Measurements from ENCODE around the gene RGS11. TPM values are rescaled to one million over a fixed set of nuclear protein-coding genes. Genes with fewer than 3 reads are reported as not detected.

RGS11 gene
- total and polyA plus RNA-seq, 2 of the 4 experiments (the other 2 are of a cell fraction): under 0.01 to 0.48 TPM

DNA sequence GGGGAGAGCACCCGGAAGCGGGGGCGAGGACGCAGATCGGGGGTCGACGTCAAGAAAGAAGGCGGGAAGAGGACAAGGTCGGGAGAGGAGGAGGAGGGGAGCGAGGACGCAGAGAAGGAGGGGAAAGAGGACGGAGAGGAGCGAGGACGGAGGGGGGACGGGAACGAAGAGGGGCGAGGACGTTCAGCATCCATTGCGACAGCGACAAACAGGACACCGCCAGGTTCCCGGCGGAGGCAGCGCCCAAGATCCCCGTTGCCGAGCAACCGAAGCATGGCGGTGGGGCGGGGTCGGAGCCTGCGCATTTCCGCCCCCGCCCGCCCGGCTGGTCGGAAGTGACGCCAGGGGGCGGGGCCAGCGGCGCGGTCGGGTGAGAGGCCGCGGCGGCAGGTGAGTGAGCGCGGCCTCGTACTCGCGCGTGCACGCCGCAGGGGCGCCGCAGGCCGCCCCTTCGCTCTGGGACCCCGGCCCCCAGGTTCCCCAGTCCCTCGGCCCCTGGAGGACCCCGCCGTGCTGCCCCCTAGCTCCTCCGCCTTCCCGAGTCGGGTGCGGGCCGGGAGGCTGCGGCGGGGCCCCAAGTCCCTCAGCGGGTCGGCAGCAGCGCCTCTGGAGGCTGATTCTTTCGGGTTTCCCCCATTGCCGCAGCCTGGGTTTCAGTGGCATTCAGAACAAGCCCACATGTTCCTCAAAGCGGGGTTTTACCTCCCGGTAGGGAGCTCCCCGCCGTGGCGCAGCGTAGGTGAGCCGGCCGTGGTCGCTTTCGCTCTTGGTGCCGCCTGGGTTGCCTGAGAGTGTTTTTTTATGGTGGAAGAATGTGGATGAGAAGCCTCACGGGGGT, 41.1 kb downstream of the RGS11 start, which contains the start of gene FAM234A:
Gene FAM234A, plus strand, starts transcription at position 354 of the 838 bp plus-strand sequence. CDS start 19,593 bp downstream, outside the sequence.
- peak within 1 kb of the TSS; percentile 100 for H2AFZ ChIP-seq (replicated peaks; ENCODE audit: low read length, poor library complexity)
- in situ Hi-C loops (cut with MboI; ENCODE audit: low sequenced_read_pairs): no loop called here
- H3K56ac ChIP-seq (ENCODE audit: extremely low read depth, insufficient read depth, low read length): peak within 1 kb of the TSS; percentile 74
- peaks cover 2% of the 10 kb centered on the region; the same call in 1 of the 2 replicates for H3K4me1 ChIP-seq (ENCODE audit: control insufficient read depth, insufficient read depth, low read length)
- ATAC-seq (ENCODE audit: low read depth) (peak; percentile 89), DNase-seq (peak; percentile 81)
- POLR2A ChIA-PET (ENCODE audit: unreplicated experiment): interaction anchor here (0.5 kb wide), 1 partner anchor 14 kb away, joined by 5 read pairs; no protein-coding TSS in a partner anchor
- H4K20me1 ChIP-seq (ENCODE audit: insufficient read depth, low read length): peaks cover 8% of the 10 kb centered on the region
- H2BK120ac ChIP-seq (ENCODE audit: low read depth, low read length): peak within 1 kb of the TSS; percentile 93
- H3K9me1 ChIP-seq (ENCODE audit: insufficient read depth, low read length): 0 out of 2 replicates have a peak, but pooled peaks cover 3% of the 10 kb centered on the region
- H3K4ac ChIP-seq (ENCODE audit: low read depth, low read length): peak within 1 kb of the TSS; percentile 99
- H3K4me2 ChIP-seq (ENCODE audit: low read depth, low read length): peak within 1 kb of the TSS; percentile 98
- peak within 1 kb of the TSS; percentile 84 to 98 for H4K8ac ChIP-seq (ENCODE audit: low read depth in 2 of 2, low read length in 2 of 2)
- H2AK5ac ChIP-seq (ENCODE audit: low read depth, low read length): peak within 1 kb of the TSS; percentile 99
- peak within 1 kb of the TSS; percentile 98 for H3K14ac ChIP-seq (replicated peaks; ENCODE audit: low read depth, low read length)
- 1% methylated on average over 30 of the region's 85 CpGs; no CpG with 5 or more reads in 1 of the 2 experiments for WGBS, 2 experiments (ENCODE audit: extremely low coverage in 2 of 2, insufficient read length in 1 of 2)
- H2BK20ac ChIP-seq (ENCODE audit: low read depth, low read length): peak within 1 kb of the TSS; percentile 67; the same call in 1 of the 2 replicates
- no peaks in the 10 kb centered on the region for H3K36me3 ChIP-seq (ENCODE audit: control insufficient read depth, insufficient read depth, low read length)
- peak within 1 kb of the TSS; percentile 95 for H3K4me3 ChIP-seq (ENCODE audit: insufficient read depth, low read depth, low read length)
- H3K9ac ChIP-seq (ENCODE audit: low read depth, low read length): peak within 1 kb of the TSS; percentile 87
- H3K23ac ChIP-seq (ENCODE audit: low read depth, low read length): peak within 1 kb of the TSS; percentile 94
- peak within 1 kb of the TSS; percentile 97 for H4K91ac ChIP-seq (ENCODE audit: insufficient read depth, low read depth, low read length)
- H3K27me3 ChIP-seq (ENCODE audit: control insufficient read depth, insufficient read depth, low read length): no peaks in the 10 kb centered on the region
- peak within 1 kb of the TSS; percentile 96 for H2BK5ac ChIP-seq (ENCODE audit: low read depth, low read length, poor library complexity, severe bottlenecking)
- H4K5ac ChIP-seq (ENCODE audit: low read depth, low read length): peak within 1 kb of the TSS; percentile 99
- CTCF ChIA-PET: no interaction called here
- dilution Hi-C loops (cut with HindIII; ENCODE audit: low sequenced_read_pairs, unreplicated experiment): no loop called here
- H3K27ac ChIP-seq (ENCODE audit: insufficient read depth, low read length): peak within 1 kb of the TSS; percentile 98
- no TSS peak for BruUV-seq (replicated peaks)
- H3K9me3 ChIP-seq (ENCODE audit: control insufficient read depth, insufficient read depth, low read length): no peaks in the 10 kb centered on the region
- peak within 1 kb of the TSS; percentile 99 for H2AK9ac ChIP-seq (replicated peaks; ENCODE audit: low read depth, low read length, poor library complexity)
- peak within 1 kb of the TSS; percentile 90 for H3K18ac ChIP-seq (ENCODE audit: low read depth, low read length)
- H2BK15ac ChIP-seq (ENCODE audit: low read depth, low read length): peak within 1 kb of the TSS; percentile 96; the same call in 1 of the 3 replicates
- H3K79me1 ChIP-seq (ENCODE audit: low read depth in 1 of 2, low read length in 2 of 2): peaks cover 0 to 18% of the 10 kb centered on the region in 2 experiments
- intact Hi-C loops (cut with micrococcal nuclease): loop anchor here (2.0 kb wide), 1 partner anchor 118 kb away; the partner anchor contains the start of gene AXIN1
- TF ChIP-seq NFE2L2 (IDR thresholded peaks at IDR 0.05; ENCODE audit: low read depth, low read length): no peak
- TF ChIP-seq CEBPB (IDR thresholded peaks at IDR 0.05; ENCODE audit: low read depth, low read length): peak; percentile 79
- TF ChIP-seq CTCF (conservative IDR thresholded peaks at IDR 0.05; ENCODE audit: low read depth, low read length): peak; percentile 34; the same call in 1 of the 2 replicates
- TF ChIP-seq CHD1 (IDR thresholded peaks at IDR 0.05; ENCODE audit: low read depth, low read length): peak; percentile 72
- no peak for TF ChIP-seq FOS (IDR thresholded peaks at IDR 0.05; ENCODE audit: low read depth, low read length)
- TF ChIP-seq MAFK (IDR thresholded peaks at IDR 0.05; ENCODE audit: low read depth, low read length): no peak
- peak; percentile 12; the same call in 1 of the 2 replicates for TF ChIP-seq BHLHE40 (IDR thresholded peaks at IDR 0.05; ENCODE audit: low read depth, low read length)
- TF ChIP-seq RCOR1 (IDR thresholded peaks at IDR 0.05; ENCODE audit: insufficient replicate concordance, low read length): no peak
- TF ChIP-seq MXI1 (IDR thresholded peaks at IDR 0.05; ENCODE audit: borderline replicate concordance, low read depth, low read length): peak; percentile 46
- no peak; the same call in 1 of the 2 replicates for TF ChIP-seq USF2 (IDR thresholded peaks at IDR 0.05; ENCODE audit: low read depth, low read length)
- TF ChIP-seq RFX5 (IDR thresholded peaks at IDR 0.05; ENCODE audit: low read depth, low read length): no peak
- 0 out of 2 replicates have a peak, but pooled peaks have one; percentile 2 for TF ChIP-seq RAD21 (IDR thresholded peaks at IDR 0.05; ENCODE audit: low read length)
- TF ChIP-seq MAZ (IDR thresholded peaks at IDR 0.05; ENCODE audit: borderline replicate concordance, low read depth, low read length): peak; percentile 93
- no peak for TF ChIP-seq SMC3 (IDR thresholded peaks at IDR 0.05; ENCODE audit: low read depth, low read length)
- peak; percentile 63 for TF ChIP-seq POLR2A (IDR thresholded peaks at IDR 0.05; ENCODE audit: low read depth, low read length)
